ENCODE data around the gene KDM4C. TPM values are rescaled to one million over a fixed set of nuclear protein-coding genes. Genes with fewer than 3 reads are reported as not detected.

The KDM4C gene
- total RNA-seq, 1 experiment from 2014 or later, result 16.8 TPM

- H3K9me3 ChIP-seq (ENCODE audit: control insufficient read depth in 1 of 2, insufficient read depth in 1 of 2, low read depth in 1 of 2, low read length in 2 of 2), result no peaks in the 10 kb centered on the region
- no TSS peak for BruUV-seq (replicated peaks)
- H4K20me1 ChIP-seq (ENCODE audit: insufficient read depth), result no peaks in the 10 kb centered on the region
- H3K79me2 ChIP-seq (ENCODE audit: insufficient read depth, low read length), result no peaks in the 10 kb centered on the region
- POLR2A ChIA-PET, result no interaction called here
- H3K4me3 ChIP-seq (replicated peaks in 1 of 2; ENCODE audit: low read depth in 1 of 2, low read length in 2 of 2), result no peak overlapping the region
- ATAC-seq (no peak), DNase-seq (ENCODE audit: low read depth, low spot score) (no peak)
- no peak overlapping the region for H2AFZ ChIP-seq (ENCODE audit: low read depth, low read length, poor library complexity, severe bottlenecking)
- no peak overlapping the region for H3K4me2 ChIP-seq (ENCODE audit: low read length)
- no peak overlapping the region for H3K9ac ChIP-seq (ENCODE audit: low read length)
- RAD21 ChIA-PET (ENCODE audit: low non-redundant PET in 1 of 2, low total read pairs in 2 of 2, uncharacterized antibody in 2 of 2, unreplicated experiment in 2 of 2), result no interaction called here
- H3K9me2 ChIP-seq (ENCODE audit: insufficient read depth), result no peaks in the 10 kb centered on the region
- TF ChIP-seq ELF1 (IDR thresholded peaks at IDR 0.05; ENCODE audit: borderline replicate concordance, low read depth) (no peak), FOSL1 (IDR thresholded peaks at IDR 0.05; ENCODE audit: low read depth) (no peak), CTCF (IDR thresholded peaks at IDR 0.05 in 2 of 3, conservative IDR thresholded peaks at IDR 0.05 in 1 of 3; ENCODE audit: borderline replicate concordance in 1 of 3, insufficient read depth in 1 of 3, low read depth in 2 of 3, low read length in 2 of 3) (no peak), CBX3 (IDR thresholded peaks at IDR 0.05; ENCODE audit: low read depth) (no peak), MAX (IDR thresholded peaks at IDR 0.05) (no peak), ATF3 (IDR thresholded peaks at IDR 0.05) (no peak), YY1 (IDR thresholded peaks at IDR 0.05; ENCODE audit: extremely low read depth, insufficient replicate concordance, low read depth, low read length) (no peak), ZBTB33 (IDR thresholded peaks at IDR 0.05; ENCODE audit: extremely low read depth, insufficient replicate concordance, low read length) (no peak), REST (IDR thresholded peaks at IDR 0.05; ENCODE audit: low read depth) (no peak), RAD21 (IDR thresholded peaks at IDR 0.05; ENCODE audit: low read depth) (no peak), SP1 (IDR thresholded peaks at IDR 0.05; ENCODE audit: low read depth) (no peak), EZH2phosphoT487 (IDR thresholded peaks at IDR 0.05; ENCODE audit: borderline replicate concordance) (no peak), POLR2AphosphoS5 (IDR thresholded peaks at IDR 0.05; ENCODE audit: low read depth, low read length) (no peak), EZH2 (IDR thresholded peaks at IDR 0.05) (no peak), ZFX (IDR thresholded peaks at IDR 0.05) (no peak), CEBPB (IDR thresholded peaks at IDR 0.05; ENCODE audit: low read depth) (no peak), EGR1 (IDR thresholded peaks at IDR 0.05; ENCODE audit: low read depth) (no peak)
- no peak overlapping the region for H3K27ac ChIP-seq (ENCODE audit: low read depth, low read length)
- intact Hi-C loops (cut with micrococcal nuclease), result no loop called here
- peaks cover 0 to 5% of the 10 kb centered on the region in 2 experiments; a peak in 2 of 4 replicates for H3K36me3 ChIP-seq (ENCODE audit: control insufficient read depth in 1 of 2, insufficient read depth in 2 of 2, low read length in 2 of 2)
- H3K27me3 ChIP-seq (ENCODE audit: insufficient read depth, low read length), result no peaks in the 10 kb centered on the region
- H3K4me1 ChIP-seq (ENCODE audit: control insufficient read depth in 1 of 2, insufficient read depth in 2 of 2, low read length in 2 of 2), result no peaks in the 10 kb centered on the region
- CTCF ChIA-PET, result no interaction called here
Measured at GRCh38 chr9:7006417-7006816, 248.6 kb downstream of the KDM4C start.
